GM12891 (cell line): ENCODE results near the gene C1orf53.

Experiments used
- PAX5 ChIP-seq: IDR thresholded peaks from 2 replicates; pipeline ENCODE4 v1.6.1; 2011; ENCODE audit warnings: low read length, moderate library complexity, mild to moderate bottlenecking; ENCODE audit not compliant: insufficient read depth, severe bottlenecking
- POLR2A ChIP-seq: IDR thresholded peaks from 2 replicates; pipeline ENCODE4 v1.6.1; 2011; ENCODE audit warnings: low read depth, low read length, control low read depth
- POLR2AphosphoS5 ChIP-seq: IDR thresholded peaks from 2 replicates; pipeline ENCODE4 v1.6.1; 2011; ENCODE audit warnings: low read depth, low read length, control low read depth
- POU2F2 ChIP-seq: IDR thresholded peaks from 2 replicates; pipeline ENCODE4 v1.6.1; 2011; ENCODE audit warnings: low read depth, mild to moderate bottlenecking, control low read depth, low read length, moderate library complexity
- SPI1 ChIP-seq: IDR thresholded peaks from 2 replicates; pipeline ENCODE4 v1.6.1; 2011; ENCODE audit warnings: low read depth, low read length, control low read depth
- TAF1 ChIP-seq: IDR thresholded peaks from 2 replicates; pipeline ENCODE4 v1.6.1; 2011; ENCODE audit warnings: low read depth, low read length, control low read depth

GRCh38 chr1:197899037-197899436 lies 3.4 kb upstream of the C1orf53 start:
- TF ChIP-seq POLR2AphosphoS5 (no peak), POLR2A (no peak), TAF1 (no peak), SPI1 (no peak), POU2F2 (no peak), PAX5 (no peak)
